Stimulated activated CD4-positive, alpha-beta T cell treated with anti-CD3 and anti-CD28 coated beads, TNF-alpha, amount 100 ng/mL, for 4 hours (primary cell): ENCODE measurements around the gene PPP1R36.
"Not testable (repeated sequence)": the region's sequence is repeated elsewhere in the genome, so short reads cannot be mapped to it uniquely, and the experiment has no call there.

ENCODE experiments used
- DNase-seq, 3 experiments: peaks; one replicate each; pipeline ENCODE4 v3.0.0-alpha.2; 2020; ENCODE audit warnings: low read depth in 3 of 3

The PPP1R36 gene, protein sequence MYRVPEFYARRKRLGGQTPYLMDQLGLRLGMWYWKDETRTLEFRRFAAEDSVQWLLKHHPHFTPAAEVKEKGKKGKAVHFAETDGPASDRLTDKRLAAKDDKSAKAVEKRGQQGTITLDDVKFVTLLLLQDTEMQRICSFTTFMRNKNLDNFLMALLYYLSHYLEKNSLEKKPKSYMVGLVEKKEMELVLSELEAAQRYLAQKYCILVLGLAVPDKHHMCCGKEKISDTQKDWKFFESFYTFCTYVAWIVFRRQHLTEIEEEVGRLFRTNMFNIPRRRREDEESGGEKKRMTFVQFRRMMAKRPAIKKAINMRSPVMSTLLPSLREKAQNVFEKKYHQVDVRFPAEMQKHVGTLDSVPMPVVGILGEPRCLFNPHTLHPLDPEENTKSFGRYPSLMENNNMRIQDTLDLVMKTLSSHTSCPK

DNA sequence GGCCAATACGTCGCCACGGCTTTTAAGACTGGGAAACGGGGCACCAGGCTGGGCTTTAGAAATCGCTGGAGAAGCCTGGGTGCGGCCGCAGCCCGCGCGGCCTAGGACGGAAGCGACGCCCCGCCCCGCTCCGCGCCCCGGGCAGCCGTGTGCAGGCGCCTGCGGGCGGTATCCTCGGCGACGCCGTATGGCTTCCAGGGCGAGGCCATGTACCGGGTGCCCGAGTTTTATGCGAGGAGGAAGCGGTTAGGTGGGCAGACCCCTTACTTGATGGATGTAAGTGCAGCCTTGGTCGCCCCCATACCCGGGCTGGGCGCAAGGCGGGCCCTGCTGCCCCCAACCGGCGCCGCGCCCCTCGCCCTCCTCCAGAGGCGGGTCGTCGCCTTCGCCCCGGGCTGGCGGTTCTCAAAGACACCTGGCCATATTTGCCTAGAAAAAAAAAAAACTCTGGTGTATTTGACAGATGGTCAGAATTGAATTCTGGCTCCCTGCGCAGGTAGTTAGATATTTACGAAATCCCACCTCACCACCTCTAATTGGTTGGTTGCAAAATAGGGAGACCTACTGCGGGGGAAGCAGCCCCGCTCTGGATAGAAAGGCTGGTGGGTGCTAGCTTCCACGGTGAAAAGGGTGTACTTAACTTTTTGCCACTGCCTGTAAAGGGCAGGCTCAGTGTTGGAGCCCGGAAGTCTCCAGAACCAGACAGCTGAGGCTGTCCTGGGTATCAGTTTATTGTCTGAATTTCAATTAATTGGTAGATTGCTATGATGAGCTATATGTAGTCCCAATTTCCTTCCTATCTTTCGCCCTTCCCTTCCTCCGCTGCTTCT, at the start of gene PPP1R36:
Gene PPP1R36 (plus strand): TSS at position 171 of the 830 bp plus-strand sequence. CDS start 37 bp downstream, at position 208.
- peak in 1 of 3 experiments; percentile 25 for DNase-seq

- DNase-seq = no peak
These were observed 49.7 kb upstream of the PPP1R36 start for GRCh38 chr14:64500088-64500487.

GRCh38 chr14:64501411-64502171, 48.2 kb upstream of the PPP1R36 start:
- no peak for DNase-seq

DNA sequence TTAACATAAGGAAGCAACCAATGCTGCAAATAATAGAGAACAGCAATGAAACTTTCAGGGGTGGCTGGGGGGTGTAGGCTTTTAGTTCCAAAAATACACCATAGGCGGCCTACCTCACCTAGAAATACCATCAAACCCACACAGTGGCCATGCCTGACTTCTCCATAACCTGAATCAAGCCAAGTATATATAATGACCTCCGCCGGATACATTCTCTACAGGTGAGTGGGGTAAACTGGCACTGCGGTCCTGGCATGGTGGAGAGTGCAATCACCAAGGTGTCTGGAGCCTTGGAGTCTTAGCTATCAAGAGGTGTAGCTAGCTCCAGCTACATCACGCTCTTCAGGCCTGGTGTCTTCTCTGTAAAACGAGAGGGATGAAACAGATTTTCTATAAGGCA, 47.3 kb upstream of the PPP1R36 start:
- DNase-seq = no peak

- no peak for DNase-seq
These were observed 46.8 kb upstream of the PPP1R36 start for GRCh38 chr14:64502887-64503433.

DNA sequence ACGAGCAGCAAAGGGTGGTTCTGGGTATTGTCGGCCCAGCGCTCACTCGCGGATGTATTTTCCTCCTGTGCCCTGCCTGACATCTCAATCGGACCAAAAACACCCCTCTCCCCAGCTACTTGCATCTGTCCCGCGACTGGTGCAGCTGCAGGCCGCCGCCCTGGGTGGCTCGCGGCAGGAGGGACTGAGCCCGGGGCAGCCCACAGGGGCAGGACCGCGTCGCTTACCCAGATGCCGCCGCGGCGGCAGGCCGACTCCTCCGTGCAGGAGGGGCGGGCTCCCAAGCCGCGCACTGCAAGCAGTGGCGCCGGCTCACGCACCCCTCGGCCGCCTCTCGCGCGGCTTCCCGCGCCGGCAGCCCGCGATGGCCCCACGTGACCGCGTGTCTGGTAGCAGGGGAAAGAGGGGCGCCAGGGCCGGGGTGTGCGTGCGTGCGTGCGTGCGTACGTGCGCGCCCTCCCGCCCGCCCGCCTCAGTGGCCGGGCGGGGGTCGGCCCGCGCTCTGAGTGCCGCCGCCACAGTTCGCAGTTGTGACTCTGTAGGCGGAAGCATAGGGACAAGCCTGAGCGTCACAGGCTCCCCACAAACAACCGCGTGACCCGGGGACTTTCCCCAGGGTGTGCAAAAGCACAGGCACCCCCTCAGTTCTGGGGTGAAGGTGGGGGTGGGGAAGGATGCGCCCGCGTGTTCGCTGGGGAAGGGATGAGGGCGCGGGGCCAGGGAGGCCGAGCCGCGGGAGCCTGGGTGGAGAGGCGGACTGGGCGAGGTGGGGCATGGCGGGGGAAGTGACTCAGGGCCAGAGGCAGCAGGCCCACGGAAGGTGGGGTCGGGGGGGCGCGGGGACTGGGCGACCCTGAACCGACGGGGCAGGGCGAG, 46.1 kb upstream of the PPP1R36 start, which contains the start of gene ZBTB25:
Gene ZBTB25 (minus strand): TSS at position 405 of the 876 bp plus-strand sequence. CDS start 13,305 bp downstream, outside the sequence.
- peak; percentile 80 to 92 (median 90) for DNase-seq

DNA sequence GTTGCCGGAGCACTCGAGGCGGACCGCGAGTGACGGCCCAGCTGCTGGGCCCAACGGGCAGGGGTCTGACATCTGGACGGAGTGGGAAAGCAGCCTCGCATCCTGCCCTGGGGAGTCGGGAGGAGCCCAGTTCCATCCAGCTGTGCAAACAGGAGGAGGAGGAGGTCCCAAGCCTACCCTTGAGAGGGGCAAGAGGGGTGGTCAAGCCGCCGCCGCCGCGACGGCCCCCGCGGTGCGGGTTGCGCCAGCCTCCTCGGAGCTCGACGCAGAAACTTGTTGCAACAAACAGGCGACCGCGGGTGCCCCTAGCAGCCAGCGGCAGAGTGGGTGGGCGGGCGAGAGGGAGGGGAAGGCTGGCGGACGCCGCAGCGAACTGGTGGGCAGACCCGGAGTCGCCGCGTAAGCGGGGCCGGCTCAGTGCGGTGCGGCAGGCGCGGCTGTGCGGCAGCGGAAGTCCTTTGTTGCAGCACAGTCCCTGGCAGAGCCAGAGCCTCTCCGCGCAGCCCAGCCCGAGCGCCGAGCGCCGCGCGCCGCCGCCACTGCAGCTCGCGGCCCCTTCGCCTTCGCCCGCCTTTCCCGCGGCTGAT, 45.4 kb upstream of the PPP1R36 start, which contains the start of gene ZBTB1:
Gene ZBTB1 (plus strand): TSS at position 461 of the 587 bp plus-strand sequence. CDS start 16,735 bp downstream, outside the sequence.
- DNase-seq = peak; percentile 75 to 78 (median 77)

GRCh38 chr14:64504897-64505794, 44.6 kb upstream of the PPP1R36 start:
- DNase-seq = peak; percentile 69 to 75 (median 74)

DNA sequence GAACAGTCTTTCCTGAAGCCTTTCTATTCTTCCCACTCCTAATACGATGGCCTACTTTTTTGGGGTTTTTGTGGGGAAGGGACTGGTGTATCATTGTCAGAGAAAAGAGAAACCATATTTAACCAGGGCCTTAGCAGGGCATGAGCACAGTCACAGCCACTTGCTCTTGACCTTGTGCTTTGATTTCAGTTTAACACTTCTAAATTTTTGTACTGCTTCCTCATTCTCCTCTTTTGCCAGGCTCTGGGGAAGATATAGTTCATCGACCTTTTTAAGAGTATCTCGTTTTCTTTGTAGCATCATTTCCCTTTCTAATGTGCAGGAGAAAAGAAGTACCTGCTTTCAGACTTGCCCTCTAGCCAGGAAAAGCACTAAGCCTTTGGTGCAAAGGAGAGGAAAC, 43.0 kb upstream of the PPP1R36 start:
- no peak for DNase-seq

- DNase-seq = no peak
These were observed 42.2 kb upstream of the PPP1R36 start for GRCh38 chr14:64507376-64508156.

DNA sequence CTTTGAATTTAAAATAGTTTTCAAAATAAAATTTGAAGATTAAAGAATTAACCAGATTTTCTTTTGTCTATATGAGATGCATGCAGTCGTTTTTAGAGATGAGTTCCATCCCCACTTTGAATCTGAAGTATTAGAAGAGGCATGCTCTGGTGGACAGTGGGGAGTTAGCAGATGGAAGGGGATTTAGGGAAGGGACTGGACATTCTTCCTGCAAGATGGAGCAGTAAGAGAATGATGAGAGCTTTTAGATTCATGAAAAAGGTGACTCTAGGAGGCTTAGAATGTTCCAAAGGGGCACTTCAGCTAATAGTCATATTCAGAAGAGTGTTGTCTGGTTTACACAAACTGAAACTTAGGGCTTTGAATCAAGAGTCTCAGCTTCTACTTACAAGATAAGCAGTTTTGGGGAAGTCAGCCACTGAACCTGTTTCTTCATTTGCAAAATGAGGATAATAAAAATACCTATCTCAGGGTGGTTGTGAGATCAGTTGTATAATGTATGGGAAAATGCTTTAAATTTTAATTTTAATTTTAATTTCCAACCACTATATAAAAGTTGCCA, 41.5 kb upstream of the PPP1R36 start:
- no peak for DNase-seq

DNA sequence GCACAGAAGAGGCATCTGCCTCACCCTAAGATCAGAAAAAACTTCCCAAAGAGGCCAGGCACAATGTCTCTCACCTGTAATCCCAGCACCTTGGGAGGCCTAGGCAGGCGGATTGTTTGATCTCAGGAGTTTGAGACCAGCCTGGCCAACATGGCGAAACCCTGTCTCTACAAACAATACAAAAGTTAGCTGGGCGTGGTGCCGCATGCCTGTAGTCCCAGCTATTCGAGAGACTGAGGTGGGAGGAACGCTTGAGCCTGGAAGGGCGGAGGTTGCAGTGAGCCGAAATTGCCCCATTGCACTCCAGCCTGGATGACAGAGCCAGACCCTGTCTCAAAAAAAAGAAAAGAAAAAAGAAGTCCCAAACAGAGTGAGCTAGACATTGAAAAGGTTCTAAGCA, 40.7 kb upstream of the PPP1R36 start:
- DNase-seq = no peak

GRCh38 chr14:64510825-64511671, 38.7 kb upstream of the PPP1R36 start:
- DNase-seq = peak in 2 of 3 experiments; percentile 24 to 55

DNA sequence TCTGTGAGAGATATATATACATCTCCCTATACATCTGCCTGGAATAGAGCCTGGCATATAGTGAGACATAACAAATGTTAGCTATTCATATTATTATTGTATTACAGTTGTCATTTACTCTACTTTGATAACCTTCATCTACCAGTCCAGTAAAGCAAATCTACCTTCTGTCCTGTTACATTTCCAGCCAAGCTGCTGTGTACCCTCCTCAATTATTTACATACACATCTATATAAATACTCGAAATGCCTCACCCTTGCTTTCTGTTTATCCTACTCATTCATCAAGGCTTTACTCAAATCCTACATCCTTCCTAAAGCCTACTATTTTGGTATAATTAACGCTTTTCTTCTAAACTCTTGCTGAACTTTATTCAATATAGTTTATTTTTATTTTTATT, 36.5 kb upstream of the PPP1R36 start:
- DNase-seq = no peak

GRCh38 chr14:64515053-64515452, 34.7 kb upstream of the PPP1R36 start:
- DNase-seq = no peak

GRCh38 chr14:64516969-64517368, 32.8 kb upstream of the PPP1R36 start:
- no peak for DNase-seq

DNA sequence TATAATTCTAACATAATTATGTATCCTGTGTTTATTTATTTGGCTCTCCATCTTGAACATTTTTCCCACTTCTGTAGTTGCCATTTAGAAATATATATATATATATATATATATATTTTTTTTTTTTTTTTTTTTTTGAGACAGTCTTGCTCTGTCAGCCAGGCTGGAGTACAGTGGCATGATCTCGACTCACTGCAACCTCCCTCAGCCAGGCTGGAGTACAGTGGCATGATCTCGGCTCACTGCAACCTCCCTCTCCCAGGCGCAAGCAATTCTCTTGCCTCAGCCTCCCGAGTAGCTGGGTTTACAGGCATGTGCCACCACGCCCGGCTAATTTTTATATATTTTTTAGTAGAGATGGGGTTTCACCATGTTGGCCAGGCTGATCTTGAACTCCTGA, 32.1 kb upstream of the PPP1R36 start:
- DNase-seq = not testable (repeated sequence)
